ENCODE measurements around the gene CDC42SE2.

The CDC42SE2 gene

DNA sequence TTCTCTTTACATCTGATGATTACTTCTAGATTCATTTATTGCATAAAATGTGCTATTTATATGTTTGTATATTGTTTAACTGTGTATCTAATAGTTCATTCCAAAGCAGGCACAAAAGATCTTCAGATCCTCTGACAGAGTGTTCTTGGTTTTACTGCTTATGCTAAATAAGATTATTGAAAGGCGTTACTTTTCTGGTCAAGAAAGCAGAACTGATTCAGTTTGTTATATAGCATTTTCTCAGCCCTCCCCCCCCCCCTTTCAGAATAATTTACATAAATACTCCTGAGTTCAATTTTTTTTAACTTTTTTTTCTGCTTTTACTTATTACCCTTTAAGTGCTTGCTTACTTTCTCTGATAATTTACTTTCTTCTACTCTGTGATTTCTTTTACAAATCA lies 15.4 kb downstream of the CDC42SE2 start:
- Histone ChIP-seq H4K20me1 (ENCODE audit: low read depth, low read length) (peaks cover 4% of the 10 kb centered on the region; the same call in 1 of the 2 replicates), H3K27me3 (ENCODE audit: low read length) (no peaks in the 10 kb centered on the region), H3K79me2 (ENCODE audit: insufficient read depth, low read length) (peaks cover 97% of the 10 kb centered on the region), H3K36me3 (ENCODE audit: low read length) (no peaks in the 10 kb centered on the region; the same call in 1 of the 2 replicates), H3F3A (ENCODE audit: insufficient read depth) (peaks cover 40% of the 10 kb centered on the region), H3K9ac (ENCODE audit: low read length) (peak overlapping the region; percentile 21; the same call in 1 of the 2 replicates), H2AFZ (ENCODE audit: low read depth, low read length, severe bottlenecking) (no peak overlapping the region), H3K9me2 (replicated peaks; ENCODE audit: insufficient read depth, low read length) (no peaks in the 10 kb centered on the region), H3K27ac (ENCODE audit: low read depth, low read length) (peak overlapping the region; percentile 58), H3K4me2 (ENCODE audit: low read depth, low read length, poor library complexity, severe bottlenecking) (peak overlapping the region; percentile 57), H3K9me3 (ENCODE audit: insufficient read depth, low read length) (no peaks in the 10 kb centered on the region), H3K4me3 (ENCODE audit: insufficient read depth, low read length, poor library complexity, severe bottlenecking) (no peak overlapping the region)
- TF ChIP-seq CTCF (IDR thresholded peaks at IDR 0.05; ENCODE audit: insufficient read depth, low read length, poor library complexity, severe bottlenecking) = no peak
- no peak for TF ChIP-seq EZH2phosphoT487 (conservative IDR thresholded peaks at IDR 0.05; ENCODE audit: low read length)

DNA sequence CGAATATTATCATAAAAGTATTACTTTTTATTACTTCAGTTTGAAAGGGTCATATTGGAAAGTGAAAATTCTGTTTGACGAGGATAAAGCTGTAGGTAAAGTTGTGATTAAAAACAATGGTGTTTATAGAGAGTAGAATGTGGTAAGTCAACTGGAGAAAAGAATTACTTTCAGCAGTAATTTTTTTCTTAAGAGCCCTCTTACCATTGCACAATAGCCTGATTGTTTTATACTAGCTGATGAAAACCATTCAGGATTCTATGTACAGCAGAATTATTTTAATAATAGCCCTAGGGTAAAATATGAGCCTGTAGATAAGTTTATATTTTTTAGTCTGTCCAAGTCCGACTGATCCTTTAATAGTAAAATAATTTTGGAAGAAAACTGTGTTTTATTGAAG lies 16.6 kb downstream of the CDC42SE2 start:
- Histone ChIP-seq H3K27ac (ENCODE audit: low read depth, low read length) (peak overlapping the region; percentile 58; the same call in 1 of the 2 replicates), H3K9me2 (replicated peaks; ENCODE audit: insufficient read depth, low read length) (no peaks in the 10 kb centered on the region), H2AFZ (ENCODE audit: low read depth, low read length, severe bottlenecking) (no peak overlapping the region), H3K27me3 (ENCODE audit: low read length) (no peaks in the 10 kb centered on the region), H3K9ac (ENCODE audit: low read length) (peak overlapping the region; percentile 26), H4K20me1 (ENCODE audit: low read depth, low read length) (peaks cover 4% of the 10 kb centered on the region; the same call in 1 of the 2 replicates), H3K9me3 (ENCODE audit: insufficient read depth, low read length) (no peaks in the 10 kb centered on the region), H3K4me2 (ENCODE audit: low read depth, low read length, poor library complexity, severe bottlenecking) (peak overlapping the region; percentile 57), H3K79me2 (ENCODE audit: insufficient read depth, low read length) (peaks cover 97% of the 10 kb centered on the region), H3F3A (ENCODE audit: insufficient read depth) (peaks cover 32% of the 10 kb centered on the region), H3K4me3 (ENCODE audit: insufficient read depth, low read length, poor library complexity, severe bottlenecking) (no peak overlapping the region), H3K36me3 (ENCODE audit: low read length) (no peaks in the 10 kb centered on the region; the same call in 1 of the 2 replicates)
- TF ChIP-seq EZH2phosphoT487 (conservative IDR thresholded peaks at IDR 0.05; ENCODE audit: low read length) = no peak
- TF ChIP-seq CTCF (IDR thresholded peaks at IDR 0.05; ENCODE audit: insufficient read depth, low read length, poor library complexity, severe bottlenecking) = no peak

DNA sequence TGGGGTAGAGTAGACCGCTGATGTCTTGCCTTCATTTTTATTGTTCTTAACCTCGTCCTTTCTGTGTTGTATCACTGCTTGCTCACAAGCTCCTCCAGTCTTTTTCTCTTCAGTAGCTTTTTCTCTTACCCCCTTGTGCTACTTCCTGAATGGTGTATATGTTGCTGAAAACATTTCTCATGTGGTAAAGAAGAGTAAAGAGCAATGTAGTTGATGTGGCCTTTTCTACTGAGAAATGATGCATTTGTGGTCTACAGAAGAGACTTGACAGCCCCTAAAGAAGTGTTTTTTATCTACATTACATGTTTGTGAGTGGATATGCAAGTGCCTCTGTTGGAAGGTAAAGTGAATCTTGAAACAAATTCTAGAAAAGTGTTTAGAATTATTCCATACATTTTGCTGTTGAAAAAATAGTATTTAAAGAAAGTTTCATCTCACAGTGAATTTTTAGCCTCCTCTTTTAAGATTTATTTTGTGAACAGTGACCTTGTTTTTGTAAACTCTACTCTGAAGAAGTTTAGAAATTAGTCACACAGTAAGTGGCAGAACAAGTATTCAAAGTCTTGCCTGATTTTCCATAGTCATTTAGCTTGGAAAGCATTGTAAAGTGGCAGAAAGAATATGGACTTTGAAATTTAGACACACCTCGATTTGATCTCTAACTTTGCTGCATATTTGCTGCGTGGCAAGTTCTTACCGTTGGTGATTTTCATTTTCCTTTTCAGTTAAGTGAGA lies 17.4 kb downstream of the CDC42SE2 start:
- no peak overlapping the region for H2AFZ ChIP-seq (ENCODE audit: low read depth, low read length, severe bottlenecking)
- peak overlapping the region; percentile 58 for H3K27ac ChIP-seq (ENCODE audit: low read depth, low read length)
- H3K9me3 ChIP-seq (ENCODE audit: insufficient read depth, low read length) = no peaks in the 10 kb centered on the region
- H3K9ac ChIP-seq (ENCODE audit: low read length) = peak overlapping the region; percentile 26
- no peaks in the 10 kb centered on the region; the same call in 1 of the 2 replicates for H3K36me3 ChIP-seq (ENCODE audit: low read length)
- no peak for TF ChIP-seq EZH2phosphoT487 (conservative IDR thresholded peaks at IDR 0.05; ENCODE audit: low read length)
- no peak for TF ChIP-seq CTCF (IDR thresholded peaks at IDR 0.05; ENCODE audit: insufficient read depth, low read length, poor library complexity, severe bottlenecking)
- no peaks in the 10 kb centered on the region for H3K27me3 ChIP-seq (ENCODE audit: low read length)
- peak overlapping the region; percentile 57 for H3K4me2 ChIP-seq (ENCODE audit: low read depth, low read length, poor library complexity, severe bottlenecking)
- H3K9me2 ChIP-seq (replicated peaks; ENCODE audit: insufficient read depth, low read length) = no peaks in the 10 kb centered on the region
- H3F3A ChIP-seq (ENCODE audit: insufficient read depth) = peaks cover 23% of the 10 kb centered on the region
- H3K79me2 ChIP-seq (ENCODE audit: insufficient read depth, low read length) = peaks cover 97% of the 10 kb centered on the region
- no peak overlapping the region for H3K4me3 ChIP-seq (ENCODE audit: insufficient read depth, low read length, poor library complexity, severe bottlenecking)
- H4K20me1 ChIP-seq (ENCODE audit: low read depth, low read length) = peaks cover 3% of the 10 kb centered on the region; the same call in 1 of the 2 replicates
